Liver (tissue), 3 donors: ENCODE data around the gene TBC1D1.

Experiments used
- GABPA ChIP-seq, 2 donors: IDR thresholded peaks in 1 of 2; conservative IDR thresholded peaks in 1 of 2; 2 replicates each; pipeline ENCODE4 v1.6.1; 2016; ENCODE audit warnings: antibody characterized with exemption in 2 of 2, mild to moderate bottlenecking in 1 of 2, moderate library complexity in 1 of 2
- HNF4G ChIP-seq: IDR thresholded peaks from 2 replicates; pipeline ENCODE4 v1.6.1; 2016; ENCODE audit warnings: antibody characterized with exemption
- JUND ChIP-seq, 2 donors: IDR thresholded peaks; 2 replicates each; pipeline ENCODE4 v1.6.1; 2016; ENCODE audit warnings: antibody characterized with exemption in 2 of 2
- RAD21 ChIP-seq, 2 donors: IDR thresholded peaks; 2 replicates each; pipeline ENCODE4 v1.6.1; 2016; ENCODE audit warnings: antibody characterized with exemption in 2 of 2, mild to moderate bottlenecking in 2 of 2
- SP1 ChIP-seq: IDR thresholded peaks from 2 replicates; pipeline ENCODE4 v1.6.1; 2018; ENCODE audit warnings: antibody characterized with exemption, mild to moderate bottlenecking
- TAF1 ChIP-seq: conservative IDR thresholded peaks from 2 replicates; pipeline ENCODE4 v1.6.1; 2016; ENCODE audit warnings: antibody characterized with exemption, mild to moderate bottlenecking
- YY1 ChIP-seq: IDR thresholded peaks from 2 replicates; pipeline ENCODE4 v1.6.1; 2016; ENCODE audit warnings: antibody characterized with exemption, mild to moderate bottlenecking
- TF ChIP-seq, protein P1 (sequence below): IDR thresholded peaks from 2 replicates; pipeline ENCODE4 v1.6.1; 2016; ENCODE audit warnings: antibody characterized with exemption, mild to moderate bottlenecking
- TF ChIP-seq, protein P2 (sequence below): fragments of 150-350 bp; IDR thresholded peaks from 2 replicates; pipeline ENCODE4 v1.5.1; 2017; ENCODE audit warnings: improper control_type of control experiment, low read depth, low read length; ENCODE audit not compliant: missing input control
- TF ChIP-seq, protein P3 (sequence below): IDR thresholded peaks from 2 replicates; pipeline ENCODE4 v1.6.1; 2016; ENCODE audit warnings: antibody characterized with exemption
- donor health status: healthy.
- donor health status: healthy.

DNA sequence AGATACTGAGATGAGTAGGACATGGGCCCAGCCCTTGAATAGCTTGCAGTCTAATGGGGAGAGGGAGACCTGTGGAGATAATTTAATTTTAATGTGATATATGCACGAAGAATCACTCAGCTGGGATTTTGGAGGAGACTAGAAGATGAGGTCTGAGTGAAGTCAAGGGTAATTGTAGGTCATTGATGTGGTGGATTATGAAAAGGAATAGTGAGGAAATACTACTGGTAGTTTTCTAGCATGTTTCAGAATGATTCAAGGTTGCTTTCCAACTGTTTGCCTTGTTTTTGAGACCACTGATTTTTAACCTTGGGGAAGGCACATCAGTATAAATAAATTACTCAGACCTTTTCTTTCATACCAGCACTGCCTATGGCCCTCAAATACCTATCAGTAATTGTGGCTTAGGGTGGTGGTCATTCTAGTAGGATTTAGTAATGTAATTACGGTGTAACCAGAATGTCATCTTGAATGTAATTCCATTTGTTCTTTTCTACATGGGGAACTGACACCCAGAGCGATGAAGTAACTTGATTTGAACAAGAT lies 94.9 kb downstream of the TBC1D1 start:
- TF ChIP-seq RAD21 (IDR thresholded peaks at IDR 0.05) (no peak), YY1 (no peak), GABPA (IDR thresholded peaks at IDR 0.05 in 1 of 2, conservative IDR thresholded peaks at IDR 0.05 in 1 of 2) (no peak), TAF1 (no peak), HNF4G (no peak), SP1 (no peak), JUND (IDR thresholded peaks at IDR 0.05) (no peak)
- TF ChIP-seq, protein P1, sequence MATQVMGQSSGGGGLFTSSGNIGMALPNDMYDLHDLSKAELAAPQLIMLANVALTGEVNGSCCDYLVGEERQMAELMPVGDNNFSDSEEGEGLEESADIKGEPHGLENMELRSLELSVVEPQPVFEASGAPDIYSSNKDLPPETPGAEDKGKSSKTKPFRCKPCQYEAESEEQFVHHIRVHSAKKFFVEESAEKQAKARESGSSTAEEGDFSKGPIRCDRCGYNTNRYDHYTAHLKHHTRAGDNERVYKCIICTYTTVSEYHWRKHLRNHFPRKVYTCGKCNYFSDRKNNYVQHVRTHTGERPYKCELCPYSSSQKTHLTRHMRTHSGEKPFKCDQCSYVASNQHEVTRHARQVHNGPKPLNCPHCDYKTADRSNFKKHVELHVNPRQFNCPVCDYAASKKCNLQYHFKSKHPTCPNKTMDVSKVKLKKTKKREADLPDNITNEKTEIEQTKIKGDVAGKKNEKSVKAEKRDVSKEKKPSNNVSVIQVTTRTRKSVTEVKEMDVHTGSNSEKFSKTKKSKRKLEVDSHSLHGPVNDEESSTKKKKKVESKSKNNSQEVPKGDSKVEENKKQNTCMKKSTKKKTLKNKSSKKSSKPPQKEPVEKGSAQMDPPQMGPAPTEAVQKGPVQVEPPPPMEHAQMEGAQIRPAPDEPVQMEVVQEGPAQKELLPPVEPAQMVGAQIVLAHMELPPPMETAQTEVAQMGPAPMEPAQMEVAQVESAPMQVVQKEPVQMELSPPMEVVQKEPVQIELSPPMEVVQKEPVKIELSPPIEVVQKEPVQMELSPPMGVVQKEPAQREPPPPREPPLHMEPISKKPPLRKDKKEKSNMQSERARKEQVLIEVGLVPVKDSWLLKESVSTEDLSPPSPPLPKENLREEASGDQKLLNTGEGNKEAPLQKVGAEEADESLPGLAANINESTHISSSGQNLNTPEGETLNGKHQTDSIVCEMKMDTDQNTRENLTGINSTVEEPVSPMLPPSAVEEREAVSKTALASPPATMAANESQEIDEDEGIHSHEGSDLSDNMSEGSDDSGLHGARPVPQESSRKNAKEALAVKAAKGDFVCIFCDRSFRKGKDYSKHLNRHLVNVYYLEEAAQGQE, result no peak
- TF ChIP-seq, protein P2, sequence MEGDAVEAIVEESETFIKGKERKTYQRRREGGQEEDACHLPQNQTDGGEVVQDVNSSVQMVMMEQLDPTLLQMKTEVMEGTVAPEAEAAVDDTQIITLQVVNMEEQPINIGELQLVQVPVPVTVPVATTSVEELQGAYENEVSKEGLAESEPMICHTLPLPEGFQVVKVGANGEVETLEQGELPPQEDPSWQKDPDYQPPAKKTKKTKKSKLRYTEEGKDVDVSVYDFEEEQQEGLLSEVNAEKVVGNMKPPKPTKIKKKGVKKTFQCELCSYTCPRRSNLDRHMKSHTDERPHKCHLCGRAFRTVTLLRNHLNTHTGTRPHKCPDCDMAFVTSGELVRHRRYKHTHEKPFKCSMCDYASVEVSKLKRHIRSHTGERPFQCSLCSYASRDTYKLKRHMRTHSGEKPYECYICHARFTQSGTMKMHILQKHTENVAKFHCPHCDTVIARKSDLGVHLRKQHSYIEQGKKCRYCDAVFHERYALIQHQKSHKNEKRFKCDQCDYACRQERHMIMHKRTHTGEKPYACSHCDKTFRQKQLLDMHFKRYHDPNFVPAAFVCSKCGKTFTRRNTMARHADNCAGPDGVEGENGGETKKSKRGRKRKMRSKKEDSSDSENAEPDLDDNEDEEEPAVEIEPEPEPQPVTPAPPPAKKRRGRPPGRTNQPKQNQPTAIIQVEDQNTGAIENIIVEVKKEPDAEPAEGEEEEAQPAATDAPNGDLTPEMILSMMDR, result no peak
- TF ChIP-seq, protein P3, sequence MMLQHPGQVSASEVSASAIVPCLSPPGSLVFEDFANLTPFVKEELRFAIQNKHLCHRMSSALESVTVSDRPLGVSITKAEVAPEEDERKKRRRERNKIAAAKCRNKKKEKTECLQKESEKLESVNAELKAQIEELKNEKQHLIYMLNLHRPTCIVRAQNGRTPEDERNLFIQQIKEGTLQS, result no peak
